HG02571 (cell line): ENCODE data around the gene NXN.
"Not testable (repeated sequence)": the region's sequence is repeated elsewhere in the genome, so short reads cannot be mapped to it uniquely, and the experiment has no call there.

ENCODE experiments used
- ATAC-seq: cut with Tn5 transposase; IDR thresholded peaks from one replicate; pipeline ENCODE4 v1.9.1; 2021; ENCODE audit warnings: mild to moderate bottlenecking, moderate library complexity; ENCODE audit not compliant: unreplicated experiment

Gene NXN

GRCh38 chr17:896953-897661, 82.5 kb downstream of the NXN start:
- ATAC-seq, result no peak

- no peak for ATAC-seq
Measured at GRCh38 chr17:896454-896853, 83.1 kb downstream of the NXN start.

- no peak for ATAC-seq
Measured at GRCh38 chr17:892958-893357, 86.6 kb downstream of the NXN start.

GRCh38 chr17:888998-889441, 90.6 kb downstream of the NXN start:
- no peak for ATAC-seq

GRCh38 chr17:887551-888209, 91.9 kb downstream of the NXN start:
- no peak for ATAC-seq

- ATAC-seq, result no peak
Measured at GRCh38 chr17:885971-886571, 93.5 kb downstream of the NXN start.

- no peak for ATAC-seq
Measured at GRCh38 chr17:883586-883962, 96.0 kb downstream of the NXN start.

GRCh38 chr17:882827-883585, 96.6 kb downstream of the NXN start:
- no peak for ATAC-seq

- ATAC-seq, result no peak
Measured at GRCh38 chr17:881778-882177, 97.8 kb downstream of the NXN start.

- no peak for ATAC-seq
Measured at GRCh38 chr17:880443-881269, 98.9 kb downstream of the NXN start.

GRCh38 chr17:879546-880442, 99.8 kb downstream of the NXN start:
- ATAC-seq, result no peak

- ATAC-seq, result no peak
Measured at GRCh38 chr17:877630-878029, 101.9 kb downstream of the NXN start.

GRCh38 chr17:876272-876671, 103.3 kb downstream of the NXN start:
- no peak for ATAC-seq

- ATAC-seq, result not testable (repeated sequence)
Measured at GRCh38 chr17:874590-874989, 105.0 kb downstream of the NXN start.

GRCh38 chr17:872855-873254, 106.7 kb downstream of the NXN start:
- ATAC-seq, result no peak

- ATAC-seq, result no peak
Measured at GRCh38 chr17:871751-872519, 107.6 kb downstream of the NXN start.

- ATAC-seq, result no peak
Measured at GRCh38 chr17:869567-870525, 109.7 kb downstream of the NXN start.

- no peak for ATAC-seq
Measured at GRCh38 chr17:869086-869485, 110.5 kb downstream of the NXN start.
